ENCODE results near the gene MYO3A. TPM values are rescaled to one million over a fixed set of nuclear protein-coding genes. Genes with fewer than 3 reads are reported as not detected.

MYO3A gene
- not detected in 2 replicates for total RNA-seq

GRCh38 chr10:25933653-25934608 is at the start of gene MYO3A:
TSS of gene MYO3A (plus strand) at chr10:25934229. CDS start at chr10:25952111, 17,882 bp downstream.

GRCh38 chr10:26216585-26217395 is 282.8 kb downstream of the MYO3A start, which contains the start of gene GAD2:
TSS of gene GAD2 (plus strand) at chr10:26216774. CDS start at chr10:26216810, 36 bp downstream.

